ENCODE measurements around the gene SESTD1. TPM values are rescaled to one million over a fixed set of nuclear protein-coding genes. Genes with fewer than 3 reads are reported as not detected.

Gene SESTD1
- total and polyA plus RNA-seq, 2 experiments from 2014 or later, result 12.6 to 21.6 TPM

- Histone ChIP-seq H3K4me2 (no peak overlapping the region), H3K36me3 (ENCODE audit: insufficient read depth) (no peaks in the 10 kb centered on the region), H3K79me2 (replicated peaks; ENCODE audit: insufficient read depth) (no peaks in the 10 kb centered on the region), H3F3A (replicated peaks; ENCODE audit: low read depth) (no peaks in the 10 kb centered on the region), H3K9me2 (ENCODE audit: insufficient read depth) (no peaks in the 10 kb centered on the region; the same call in 1 of the 2 replicates), H3K27ac (ENCODE audit: low read depth) (no peak overlapping the region), H2AFZ (no peak overlapping the region), H3K4me1 (ENCODE audit: insufficient read depth) (no peaks in the 10 kb centered on the region), H3K4me3 (no peak overlapping the region), H3K27me3 (ENCODE audit: insufficient read depth) (no peaks in the 10 kb centered on the region), H4K20me1 (replicated peaks; ENCODE audit: insufficient read depth) (no peaks in the 10 kb centered on the region)
- H3K4me3 Mint-ChIP-seq, result no peak overlapping the region
- no peak for TF ChIP-seq ZNF462 (CRISPR knock-in tag; IDR thresholded peaks at IDR 0.05)
- no peak for TF ChIP-seq ZNF114 (CRISPR knock-in tag; IDR thresholded peaks at IDR 0.05)
- no peak for ATAC-seq
- no peak overlapping the region for H3K27ac Mint-ChIP-seq
- H3K9me3 Mint-ChIP-seq, result no peaks in the 10 kb centered on the region
- no peaks in the 10 kb centered on the region for H3K36me3 Mint-ChIP-seq (ENCODE audit: low read depth)
- H3K27me3 Mint-ChIP-seq (ENCODE audit: insufficient read depth, low read depth, poor library complexity), result no peaks in the 10 kb centered on the region
- no peak for DNase-seq (ENCODE audit: low spot score)
- H3K4me1 Mint-ChIP-seq, result peaks cover 5% of the 10 kb centered on the region; the same call in 2 of the 3 replicates
Measured at GRCh38 chr2:179285060-179285459, 20.4 kb upstream of the SESTD1 start.

GRCh38 chr2:179277429-179278196 lies 13.0 kb upstream of the SESTD1 start:
- no peaks in the 10 kb centered on the region for H3K36me3 ChIP-seq (ENCODE audit: insufficient read depth)
- Mint-ChIP-seq H3K36me3 (ENCODE audit: low read depth) (no peaks in the 10 kb centered on the region), H3K27ac (no peak overlapping the region), H3K9me3 (no peaks in the 10 kb centered on the region), H3K4me3 (no peak overlapping the region), H3K4me1 (peaks cover 10% of the 10 kb centered on the region), H3K27me3 (ENCODE audit: insufficient read depth, low read depth, poor library complexity) (peaks cover 3% of the 10 kb centered on the region)
- H3K79me2 ChIP-seq (replicated peaks; ENCODE audit: insufficient read depth), result no peaks in the 10 kb centered on the region
- H3K4me2 ChIP-seq, result no peak overlapping the region
- DNase-seq (ENCODE audit: low spot score) (no peak), ATAC-seq (no peak)
- no peak for TF ChIP-seq ETS1 (IDR thresholded peaks at IDR 0.05)
- no peak for TF ChIP-seq ZNF331 (CRISPR knock-in tag; IDR thresholded peaks at IDR 0.05; ENCODE audit: low read depth)
- no peak for TF ChIP-seq EZH2 (IDR thresholded peaks at IDR 0.05; ENCODE audit: low read depth, unreplicated experiment)
- no peak for TF ChIP-seq NANOG (IDR thresholded peaks at IDR 0.05; ENCODE audit: borderline replicate concordance)
- no peak for TF ChIP-seq EZH2phosphoT487 (IDR thresholded peaks at IDR 0.05; ENCODE audit: unreplicated experiment)
- TF ChIP-seq STAT1 (IDR thresholded peaks at IDR 0.05; ENCODE audit: unreplicated experiment), result no peak
- TF ChIP-seq POLR2AphosphoS5 (IDR thresholded peaks at IDR 0.05; ENCODE audit: low read depth), result no peak
- TF ChIP-seq REST (IDR thresholded peaks at IDR 0.05; ENCODE audit: unreplicated experiment), result no peak
- H3K4me1 ChIP-seq (ENCODE audit: insufficient read depth), result no peaks in the 10 kb centered on the region
- no peak overlapping the region for H3K27ac ChIP-seq (ENCODE audit: low read depth)
- H3K9me2 ChIP-seq (ENCODE audit: insufficient read depth), result peaks cover 4% of the 10 kb centered on the region; the same call in 1 of the 2 replicates
- H3K27me3 ChIP-seq (ENCODE audit: insufficient read depth), result no peaks in the 10 kb centered on the region
- H3F3A ChIP-seq (replicated peaks; ENCODE audit: low read depth), result no peaks in the 10 kb centered on the region
- H3K4me3 ChIP-seq, result no peak overlapping the region
- H4K20me1 ChIP-seq (replicated peaks; ENCODE audit: insufficient read depth), result no peaks in the 10 kb centered on the region
- H2AFZ ChIP-seq, result no peak overlapping the region
